ENCODE data around the gene ADARB2. TPM values are rescaled to one million over a fixed set of nuclear protein-coding genes. Genes with fewer than 3 reads are reported as not detected.
A peak's percentile ranks its signal among the peaks of the same experiment; 100 is the strongest.

The ADARB2 gene
- total and polyA plus RNA-seq, 10 of the 15 experiments (the other 5 are each of a cell fraction or from before 2014, with no cell fraction given): 0.02 to 4.1 (median 0.76) TPM

DNA sequence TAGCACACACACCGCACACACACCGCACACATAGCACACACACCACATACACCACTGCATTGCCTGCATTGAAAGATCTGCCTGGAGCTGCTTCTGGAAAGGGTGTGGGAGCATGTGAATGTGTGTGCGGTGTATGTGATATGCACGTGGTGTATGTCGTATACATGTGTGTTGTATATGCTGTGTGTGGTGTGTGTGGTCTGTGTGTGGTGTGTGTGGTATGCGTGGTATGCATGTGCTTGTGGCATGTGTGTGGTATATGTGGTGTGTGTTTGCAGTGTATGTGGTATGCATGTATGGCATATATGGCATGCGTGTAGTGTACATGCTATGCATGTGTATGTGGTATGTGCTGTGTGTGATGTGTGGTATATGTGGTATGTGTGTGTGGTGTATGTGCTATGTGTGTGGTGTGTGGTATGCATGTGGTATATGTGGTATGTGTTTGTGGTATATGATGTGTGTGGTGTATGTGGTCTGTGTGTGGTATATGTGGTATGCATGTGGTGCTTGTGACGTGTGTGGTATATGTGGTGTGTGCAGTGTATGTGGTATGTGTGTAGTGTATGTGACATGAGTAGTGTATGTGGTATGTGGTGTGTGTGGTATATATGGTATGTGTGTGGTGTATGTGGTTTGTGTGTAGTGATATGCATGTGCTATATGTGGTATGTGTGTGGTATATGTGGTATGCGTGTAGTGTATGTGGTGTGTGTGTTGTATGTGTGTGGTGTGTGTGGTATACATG lies 505.0 kb downstream of the ADARB2 start (continued):
- TF ChIP-seq, protein P1, sequence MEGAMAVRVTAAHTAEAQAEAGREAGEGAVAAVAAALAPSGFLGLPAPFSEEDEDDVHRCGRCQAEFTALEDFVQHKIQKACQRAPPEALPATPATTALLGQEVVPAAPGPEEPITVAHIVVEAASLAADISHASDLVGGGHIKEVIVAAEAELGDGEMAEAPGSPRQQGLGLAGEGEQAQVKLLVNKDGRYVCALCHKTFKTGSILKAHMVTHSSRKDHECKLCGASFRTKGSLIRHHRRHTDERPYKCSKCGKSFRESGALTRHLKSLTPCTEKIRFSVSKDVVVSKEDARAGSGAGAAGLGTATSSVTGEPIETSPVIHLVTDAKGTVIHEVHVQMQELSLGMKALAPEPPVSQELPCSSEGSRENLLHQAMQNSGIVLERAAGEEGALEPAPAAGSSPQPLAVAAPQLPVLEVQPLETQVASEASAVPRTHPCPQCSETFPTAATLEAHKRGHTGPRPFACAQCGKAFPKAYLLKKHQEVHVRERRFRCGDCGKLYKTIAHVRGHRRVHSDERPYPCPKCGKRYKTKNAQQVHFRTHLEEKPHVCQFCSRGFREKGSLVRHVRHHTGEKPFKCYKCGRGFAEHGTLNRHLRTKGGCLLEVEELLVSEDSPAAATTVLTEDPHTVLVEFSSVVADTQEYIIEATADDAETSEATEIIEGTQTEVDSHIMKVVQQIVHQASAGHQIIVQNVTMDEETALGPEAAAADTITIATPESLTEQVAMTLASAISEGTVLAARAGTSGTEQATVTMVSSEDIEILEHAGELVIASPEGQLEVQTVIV (IDR thresholded peaks at IDR 0.05; ENCODE audit: borderline replicate concordance, partially characterized antibody): no peak
- no peak for TF ChIP-seq TCF3 (IDR thresholded peaks at IDR 0.05; ENCODE audit: borderline replicate concordance, insufficient read depth, low read depth, low read length)
- TF ChIP-seq SUZ12 (IDR thresholded peaks at IDR 0.05; ENCODE audit: unreplicated experiment): no peak
- TF ChIP-seq, protein P2, sequence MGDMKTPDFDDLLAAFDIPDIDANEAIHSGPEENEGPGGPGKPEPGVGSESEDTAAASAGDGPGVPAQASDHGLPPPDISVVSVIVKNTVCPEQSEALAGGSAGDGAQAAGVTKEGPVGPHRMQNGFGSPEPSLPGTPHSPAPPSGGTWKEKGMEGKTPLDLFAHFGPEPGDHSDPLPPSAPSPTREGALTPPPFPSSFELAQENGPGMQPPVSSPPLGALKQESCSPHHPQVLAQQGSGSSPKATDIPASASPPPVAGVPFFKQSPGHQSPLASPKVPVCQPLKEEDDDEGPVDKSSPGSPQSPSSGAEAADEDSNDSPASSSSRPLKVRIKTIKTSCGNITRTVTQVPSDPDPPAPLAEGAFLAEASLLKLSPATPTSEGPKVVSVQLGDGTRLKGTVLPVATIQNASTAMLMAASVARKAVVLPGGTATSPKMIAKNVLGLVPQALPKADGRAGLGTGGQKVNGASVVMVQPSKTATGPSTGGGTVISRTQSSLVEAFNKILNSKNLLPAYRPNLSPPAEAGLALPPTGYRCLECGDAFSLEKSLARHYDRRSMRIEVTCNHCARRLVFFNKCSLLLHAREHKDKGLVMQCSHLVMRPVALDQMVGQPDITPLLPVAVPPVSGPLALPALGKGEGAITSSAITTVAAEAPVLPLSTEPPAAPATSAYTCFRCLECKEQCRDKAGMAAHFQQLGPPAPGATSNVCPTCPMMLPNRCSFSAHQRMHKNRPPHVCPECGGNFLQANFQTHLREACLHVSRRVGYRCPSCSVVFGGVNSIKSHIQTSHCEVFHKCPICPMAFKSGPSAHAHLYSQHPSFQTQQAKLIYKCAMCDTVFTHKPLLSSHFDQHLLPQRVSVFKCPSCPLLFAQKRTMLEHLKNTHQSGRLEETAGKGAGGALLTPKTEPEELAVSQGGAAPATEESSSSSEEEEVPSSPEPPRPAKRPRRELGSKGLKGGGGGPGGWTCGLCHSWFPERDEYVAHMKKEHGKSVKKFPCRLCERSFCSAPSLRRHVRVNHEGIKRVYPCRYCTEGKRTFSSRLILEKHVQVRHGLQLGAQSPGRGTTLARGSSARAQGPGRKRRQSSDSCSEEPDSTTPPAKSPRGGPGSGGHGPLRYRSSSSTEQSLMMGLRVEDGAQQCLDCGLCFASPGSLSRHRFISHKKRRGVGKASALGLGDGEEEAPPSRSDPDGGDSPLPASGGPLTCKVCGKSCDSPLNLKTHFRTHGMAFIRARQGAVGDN (IDR thresholded peaks at IDR 0.05): no peak
- TF ChIP-seq, protein P3, sequence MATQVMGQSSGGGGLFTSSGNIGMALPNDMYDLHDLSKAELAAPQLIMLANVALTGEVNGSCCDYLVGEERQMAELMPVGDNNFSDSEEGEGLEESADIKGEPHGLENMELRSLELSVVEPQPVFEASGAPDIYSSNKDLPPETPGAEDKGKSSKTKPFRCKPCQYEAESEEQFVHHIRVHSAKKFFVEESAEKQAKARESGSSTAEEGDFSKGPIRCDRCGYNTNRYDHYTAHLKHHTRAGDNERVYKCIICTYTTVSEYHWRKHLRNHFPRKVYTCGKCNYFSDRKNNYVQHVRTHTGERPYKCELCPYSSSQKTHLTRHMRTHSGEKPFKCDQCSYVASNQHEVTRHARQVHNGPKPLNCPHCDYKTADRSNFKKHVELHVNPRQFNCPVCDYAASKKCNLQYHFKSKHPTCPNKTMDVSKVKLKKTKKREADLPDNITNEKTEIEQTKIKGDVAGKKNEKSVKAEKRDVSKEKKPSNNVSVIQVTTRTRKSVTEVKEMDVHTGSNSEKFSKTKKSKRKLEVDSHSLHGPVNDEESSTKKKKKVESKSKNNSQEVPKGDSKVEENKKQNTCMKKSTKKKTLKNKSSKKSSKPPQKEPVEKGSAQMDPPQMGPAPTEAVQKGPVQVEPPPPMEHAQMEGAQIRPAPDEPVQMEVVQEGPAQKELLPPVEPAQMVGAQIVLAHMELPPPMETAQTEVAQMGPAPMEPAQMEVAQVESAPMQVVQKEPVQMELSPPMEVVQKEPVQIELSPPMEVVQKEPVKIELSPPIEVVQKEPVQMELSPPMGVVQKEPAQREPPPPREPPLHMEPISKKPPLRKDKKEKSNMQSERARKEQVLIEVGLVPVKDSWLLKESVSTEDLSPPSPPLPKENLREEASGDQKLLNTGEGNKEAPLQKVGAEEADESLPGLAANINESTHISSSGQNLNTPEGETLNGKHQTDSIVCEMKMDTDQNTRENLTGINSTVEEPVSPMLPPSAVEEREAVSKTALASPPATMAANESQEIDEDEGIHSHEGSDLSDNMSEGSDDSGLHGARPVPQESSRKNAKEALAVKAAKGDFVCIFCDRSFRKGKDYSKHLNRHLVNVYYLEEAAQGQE (IDR thresholded peaks at IDR 0.05; ENCODE audit: low read depth, low read length): no peak
- no peak for TF ChIP-seq PML (IDR thresholded peaks at IDR 0.05; ENCODE audit: low read length)
- no peak for TF ChIP-seq GATAD2B (conservative IDR thresholded peaks at IDR 0.05; ENCODE audit: low read depth)
- no peak for TF ChIP-seq MTA2 (IDR thresholded peaks at IDR 0.05; ENCODE audit: low read depth)
- no peak for TF ChIP-seq HDAC6 (IDR thresholded peaks at IDR 0.05; ENCODE audit: unreplicated experiment)
- no peak for TF ChIP-seq LARP7 (IDR thresholded peaks at IDR 0.05)
- no peak for TF ChIP-seq TBL1XR1 (IDR thresholded peaks at IDR 0.05; ENCODE audit: low read depth, low read length)
- TF ChIP-seq WRNIP1 (IDR thresholded peaks at IDR 0.05; ENCODE audit: borderline replicate concordance, low read depth, low read length): no peak
- peak; percentile 48 for TF ChIP-seq RUNX3 (IDR thresholded peaks at IDR 0.05; ENCODE audit: low read length)
- no peak for TF ChIP-seq ZNF622 (IDR thresholded peaks at IDR 0.05)
- TF ChIP-seq JUND (IDR thresholded peaks at IDR 0.05; ENCODE audit: low read depth, low read length): no peak
- TF ChIP-seq, protein P4, sequence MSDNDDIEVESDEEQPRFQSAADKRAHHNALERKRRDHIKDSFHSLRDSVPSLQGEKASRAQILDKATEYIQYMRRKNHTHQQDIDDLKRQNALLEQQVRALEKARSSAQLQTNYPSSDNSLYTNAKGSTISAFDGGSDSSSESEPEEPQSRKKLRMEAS (IDR thresholded peaks at IDR 0.05; ENCODE audit: low read depth, low read length): no peak

Data from GM12878 (cell line).